GM12865 (cell line): Measurements from ENCODE around the gene SNUPN.
A peak's percentile ranks its signal among the peaks of the same experiment; 100 is the strongest.

Source experiments
- DNase-seq: peaks from one replicate; pipeline ENCODE4 v3.0.0; 2010; ENCODE audit warnings: low read depth
- H3K4me3 ChIP-seq: 2 replicates; pipeline ENCODE4 v1.5.1; 2011; ENCODE audit warnings: mild to moderate bottlenecking, low read depth, low read length, control low read depth
- CTCF ChIP-seq: IDR thresholded peaks from 2 replicates; pipeline ENCODE4 v1.5.1; 2011; ENCODE audit warnings: low read length, control low read depth, low read depth, inconsistent platforms; ENCODE audit not compliant: insufficient read depth; ENCODE audit errors: missing control alignments

SNUPN gene

GRCh38 chr15:75625542-75626347, at the start of gene SNUPN:
SNUPN (minus strand) TSS chr15:75625725; CDS start chr15:75621051, 4,674 bp downstream.
- peak; percentile 98 for DNase-seq
- TF ChIP-seq CTCF, result no peak
- H3K4me3 ChIP-seq, result peak within 1 kb of the TSS; percentile 75

- no peak for DNase-seq
- TF ChIP-seq CTCF, result no peak
- no peak overlapping the region for H3K4me3 ChIP-seq
These were observed 48.8 kb upstream of the SNUPN start for GRCh38 chr15:75674366-75674765.

GRCh38 chr15:75673426-75674235, 48.1 kb upstream of the SNUPN start:
- DNase-seq, result no peak
- no peak overlapping the region for H3K4me3 ChIP-seq
- no peak for TF ChIP-seq CTCF

- no peak for DNase-seq
- H3K4me3 ChIP-seq, result no peak overlapping the region
- TF ChIP-seq CTCF, result no peak
These were observed 47.3 kb upstream of the SNUPN start for GRCh38 chr15:75672646-75673425.

- no peak for DNase-seq
- no peak overlapping the region for H3K4me3 ChIP-seq
- no peak for TF ChIP-seq CTCF
These were observed 46.4 kb upstream of the SNUPN start for GRCh38 chr15:75671730-75672602.

- no peak overlapping the region for H3K4me3 ChIP-seq
- TF ChIP-seq CTCF, result no peak
- DNase-seq, result no peak
These were observed 44.3 kb upstream of the SNUPN start for GRCh38 chr15:75669879-75670212.
